Fibroblast of villous mesenchyme (primary cell): Measurements from ENCODE around the gene LPAR3. TPM values are rescaled to one million over a fixed set of nuclear protein-coding genes. Genes with fewer than 3 reads are reported as not detected.

ENCODE experiments used
- DNase-seq: peaks from one replicate; pipeline ENCODE4 v3.0.0-alpha.2; 2010; ENCODE audit warnings: low read depth
- H3K4me3 ChIP-seq: 2 replicates; pipeline ENCODE4 v1.5.1; 2011; ENCODE audit warnings: low read depth, mild to moderate bottlenecking, low read length
- total RNA-seq: library from RNA; depleted of rRNA; stranded (reverse); fragments of >200 nt; gene quantifications from 2 replicates; pipeline ENCODE4 v1.2.3, GENCODE V29; 2012
- TF ChIP-seq, protein P1 (sequence below): IDR thresholded peaks from 2 replicates; pipeline ENCODE4 v1.5.1; 2012; ENCODE audit warnings: low read depth, mild to moderate bottlenecking, low read length; ENCODE audit not compliant: insufficient read depth

The LPAR3 gene
- total RNA-seq, 1 donor, result 2.6 TPM

DNA sequence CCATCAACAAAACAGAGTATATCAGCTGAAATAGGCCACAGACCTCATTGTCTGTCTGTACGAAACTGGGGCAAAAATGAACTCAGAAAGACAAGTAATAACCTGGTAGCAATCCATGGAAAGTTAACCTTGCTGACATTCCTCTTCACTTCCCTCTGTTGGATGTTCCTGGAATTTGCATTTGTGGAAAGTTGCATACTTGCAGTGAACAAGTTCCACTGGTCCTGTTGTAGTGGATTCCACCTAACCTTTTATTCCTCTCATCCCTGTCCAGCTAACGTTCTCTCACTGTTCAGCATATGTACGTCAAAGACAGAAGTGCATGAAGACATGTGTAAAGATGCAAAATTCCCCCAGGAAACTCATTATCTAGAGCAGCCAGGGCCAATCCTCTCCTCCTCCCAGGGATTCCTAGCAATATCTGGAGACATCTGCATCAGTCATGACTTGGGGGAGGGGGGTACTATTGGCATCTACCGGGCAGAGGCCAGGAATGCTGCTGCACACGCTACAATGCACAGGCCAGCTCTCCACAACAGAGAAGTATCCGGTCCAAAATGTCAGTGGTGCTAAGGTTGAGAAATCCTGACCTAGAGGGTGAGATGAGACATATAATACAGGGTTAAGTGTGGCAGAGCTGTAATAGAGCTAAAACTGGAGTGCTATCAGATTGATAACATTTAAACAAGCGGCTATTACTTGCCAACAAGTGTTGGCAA is 8.2 kb downstream of the LPAR3 start:
- peak; percentile 7 for DNase-seq
- TF ChIP-seq, protein P1, sequence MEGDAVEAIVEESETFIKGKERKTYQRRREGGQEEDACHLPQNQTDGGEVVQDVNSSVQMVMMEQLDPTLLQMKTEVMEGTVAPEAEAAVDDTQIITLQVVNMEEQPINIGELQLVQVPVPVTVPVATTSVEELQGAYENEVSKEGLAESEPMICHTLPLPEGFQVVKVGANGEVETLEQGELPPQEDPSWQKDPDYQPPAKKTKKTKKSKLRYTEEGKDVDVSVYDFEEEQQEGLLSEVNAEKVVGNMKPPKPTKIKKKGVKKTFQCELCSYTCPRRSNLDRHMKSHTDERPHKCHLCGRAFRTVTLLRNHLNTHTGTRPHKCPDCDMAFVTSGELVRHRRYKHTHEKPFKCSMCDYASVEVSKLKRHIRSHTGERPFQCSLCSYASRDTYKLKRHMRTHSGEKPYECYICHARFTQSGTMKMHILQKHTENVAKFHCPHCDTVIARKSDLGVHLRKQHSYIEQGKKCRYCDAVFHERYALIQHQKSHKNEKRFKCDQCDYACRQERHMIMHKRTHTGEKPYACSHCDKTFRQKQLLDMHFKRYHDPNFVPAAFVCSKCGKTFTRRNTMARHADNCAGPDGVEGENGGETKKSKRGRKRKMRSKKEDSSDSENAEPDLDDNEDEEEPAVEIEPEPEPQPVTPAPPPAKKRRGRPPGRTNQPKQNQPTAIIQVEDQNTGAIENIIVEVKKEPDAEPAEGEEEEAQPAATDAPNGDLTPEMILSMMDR, result peak; percentile 12
- no peak overlapping the region for H3K4me3 ChIP-seq

DNA sequence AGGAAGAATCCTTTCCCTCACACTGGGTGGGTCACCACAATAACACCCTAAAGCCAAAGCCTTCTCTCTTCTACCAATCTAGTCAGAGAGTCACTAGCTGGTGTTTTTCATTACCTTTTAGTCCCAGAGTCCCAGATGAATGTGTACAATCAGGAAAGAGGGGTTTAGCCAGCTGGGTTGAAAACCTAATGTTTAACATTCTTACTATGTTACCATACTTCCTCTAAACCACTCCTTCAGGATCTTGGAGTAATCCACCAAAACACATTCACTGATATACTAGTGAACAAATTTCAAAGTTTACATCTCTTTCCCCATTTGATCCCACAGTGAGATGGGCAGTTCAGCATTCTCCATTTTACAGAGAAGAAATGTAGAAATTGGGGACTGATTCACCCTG is 9.7 kb downstream of the LPAR3 start:
- H3K4me3 ChIP-seq, result no peak overlapping the region
- peak; percentile 66 for DNase-seq
- TF ChIP-seq, protein P1, result no peak

DNA sequence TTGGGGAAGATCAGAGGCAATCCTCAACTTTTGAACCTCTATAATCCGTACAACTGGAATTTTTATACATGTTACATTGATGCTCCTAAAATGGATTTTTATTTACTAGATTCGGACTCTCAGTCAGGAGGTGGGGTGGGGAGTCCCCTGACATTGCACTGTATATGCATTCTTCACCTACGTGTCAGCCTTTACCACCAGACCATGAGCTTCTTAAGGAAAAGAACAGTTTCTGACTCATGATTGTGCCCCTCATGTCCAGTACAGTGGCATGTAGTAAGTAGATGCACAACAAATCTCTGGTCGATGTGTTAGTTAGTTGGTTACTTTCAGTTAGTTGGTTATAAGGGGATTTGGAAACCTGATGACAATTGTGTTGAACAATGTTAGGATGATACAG is 15.4 kb downstream of the LPAR3 start:
- DNase-seq, result peak; percentile 31
- no peak overlapping the region for H3K4me3 ChIP-seq
- TF ChIP-seq, protein P1, result no peak

DNA sequence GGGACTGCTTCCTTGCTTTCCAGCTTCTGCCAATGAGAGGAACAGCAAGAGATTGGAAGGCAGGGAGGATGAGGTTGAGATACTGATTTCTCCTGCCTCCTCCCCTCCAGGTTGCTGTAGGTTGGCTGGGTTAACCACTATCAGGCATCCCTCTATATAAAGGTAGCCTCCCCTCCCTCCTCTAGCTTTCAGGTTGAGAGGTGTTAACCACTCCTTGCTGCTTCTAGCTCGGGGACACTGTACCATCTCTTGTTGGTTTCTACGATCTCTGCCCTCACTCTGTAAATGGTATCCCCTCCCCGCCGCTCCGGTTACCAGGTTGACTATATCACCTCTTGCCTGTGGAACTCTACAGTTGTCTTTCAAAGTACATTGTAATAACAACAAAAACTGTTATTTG is 16.7 kb downstream of the LPAR3 start:
- no peak overlapping the region for H3K4me3 ChIP-seq
- no peak for DNase-seq
- TF ChIP-seq, protein P1, result no peak

DNA sequence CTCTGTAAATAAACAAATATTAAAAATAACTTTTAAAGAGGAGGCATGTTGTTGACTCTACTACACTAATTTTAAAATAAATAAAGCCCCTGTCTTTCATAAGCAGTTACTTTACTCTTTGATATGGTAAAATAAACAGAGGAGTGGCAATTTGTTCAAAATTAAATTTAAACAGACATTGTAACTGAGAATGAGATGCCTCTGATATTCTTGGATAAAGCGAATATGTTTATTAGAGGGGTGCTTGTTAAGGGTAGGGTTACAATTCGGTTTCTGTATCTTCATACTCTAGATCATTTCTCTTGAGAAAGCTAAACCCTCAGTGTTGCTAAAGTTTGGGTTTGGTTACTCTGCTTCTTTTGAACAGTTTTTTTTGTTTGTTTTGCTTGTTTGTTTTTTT is 19.6 kb downstream of the LPAR3 start:
- TF ChIP-seq, protein P1, result no peak
- no peak overlapping the region for H3K4me3 ChIP-seq
- DNase-seq, result no peak

DNA sequence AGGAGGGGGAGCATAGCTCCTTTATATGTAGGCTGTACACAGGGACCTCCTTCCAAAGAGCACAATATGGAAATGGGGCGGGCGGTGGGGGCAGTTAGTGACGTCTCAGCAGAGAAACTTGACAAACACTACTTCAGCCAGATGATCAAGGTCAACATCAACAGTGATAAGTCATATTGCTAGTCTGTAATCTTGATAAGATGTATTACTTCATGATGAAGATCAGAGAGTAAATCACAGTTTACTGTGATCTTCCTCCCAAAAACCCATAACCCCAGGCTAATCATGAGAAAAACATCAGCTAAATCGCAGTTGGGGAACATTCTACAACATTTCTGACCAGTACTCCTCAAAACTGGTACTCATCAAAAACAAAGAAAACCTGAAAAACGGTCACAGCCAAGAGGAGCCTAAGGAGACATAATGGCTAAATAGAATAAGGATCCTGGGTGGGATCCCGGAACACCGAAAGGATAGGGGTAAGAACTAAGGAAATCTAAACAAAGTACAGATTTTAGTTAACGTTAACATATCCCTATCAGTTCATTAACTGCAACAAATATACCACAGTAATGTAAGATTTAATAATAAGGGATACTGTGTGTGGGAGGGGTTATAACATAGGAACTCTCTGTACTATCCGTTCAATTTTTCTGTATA is 20.2 kb downstream of the LPAR3 start:
- DNase-seq, result peak; percentile 29
- TF ChIP-seq, protein P1, result no peak
- no peak overlapping the region for H3K4me3 ChIP-seq
